HG03097 (cell line): ENCODE data around the gene TRIM46.
"Not testable (repeated sequence)": the region's sequence is repeated elsewhere in the genome, so short reads cannot be mapped to it uniquely, and the experiment has no call there.

ENCODE experiments used
- ATAC-seq: cut with Tn5 transposase; IDR thresholded peaks from one replicate; pipeline ENCODE4 v1.9.1; 2021; ENCODE audit not compliant: unreplicated experiment, low FRiP score

The TRIM46 gene

DNA sequence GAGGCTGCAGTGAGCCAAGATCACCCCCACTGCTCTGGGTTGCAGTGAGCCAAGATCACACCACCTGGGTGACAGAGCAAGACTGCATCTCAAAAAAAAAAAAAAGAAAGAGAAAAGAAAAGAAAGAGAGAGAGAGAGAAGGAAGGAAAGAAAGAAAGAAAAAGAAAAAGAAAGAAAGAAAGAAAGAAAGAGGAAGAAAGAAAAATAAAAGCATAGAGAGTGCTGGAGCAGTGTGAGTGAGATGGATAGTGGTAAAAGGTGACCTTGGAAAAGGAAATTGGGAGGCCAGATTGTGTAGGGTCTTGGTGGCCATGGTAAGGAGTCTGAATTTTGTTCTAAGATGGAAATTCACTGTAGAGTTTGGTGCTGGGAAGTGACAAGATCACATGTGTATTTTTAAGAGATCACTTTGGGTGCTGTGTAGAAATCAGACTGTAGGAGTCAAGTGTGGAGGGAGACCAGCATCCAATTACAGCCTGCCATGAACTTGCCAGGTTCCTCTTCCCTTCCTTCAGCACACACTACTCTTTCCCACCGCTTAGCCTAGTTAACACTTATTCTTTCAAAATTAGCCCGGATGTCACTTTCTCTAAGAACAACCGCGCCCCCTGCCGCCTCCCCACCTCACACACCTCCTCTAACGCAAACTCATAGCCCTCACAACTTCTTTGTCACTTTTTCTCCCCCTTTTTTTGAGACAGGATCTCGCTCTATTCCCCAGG lies 52.7 kb downstream of the TRIM46 start:
- peak; percentile 33 for ATAC-seq

DNA sequence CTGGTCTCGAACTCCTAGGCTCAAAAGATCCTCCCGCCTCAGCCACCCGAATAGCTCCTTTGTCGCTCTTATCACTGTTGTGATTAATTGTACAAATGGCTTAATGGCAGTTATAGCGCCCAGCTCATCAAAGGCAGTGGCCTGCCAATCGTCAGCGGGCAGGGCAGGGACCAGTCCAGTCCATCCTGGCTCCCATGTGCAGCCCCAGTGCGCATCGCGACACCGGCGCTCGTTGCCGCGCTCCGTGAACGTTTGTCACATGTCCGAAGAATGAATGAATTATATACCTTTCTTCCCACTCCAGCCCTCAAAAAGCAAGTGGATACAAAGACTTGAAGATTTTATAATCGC lies 53.2 kb downstream of the TRIM46 start:
- peak; percentile 23 for ATAC-seq

DNA sequence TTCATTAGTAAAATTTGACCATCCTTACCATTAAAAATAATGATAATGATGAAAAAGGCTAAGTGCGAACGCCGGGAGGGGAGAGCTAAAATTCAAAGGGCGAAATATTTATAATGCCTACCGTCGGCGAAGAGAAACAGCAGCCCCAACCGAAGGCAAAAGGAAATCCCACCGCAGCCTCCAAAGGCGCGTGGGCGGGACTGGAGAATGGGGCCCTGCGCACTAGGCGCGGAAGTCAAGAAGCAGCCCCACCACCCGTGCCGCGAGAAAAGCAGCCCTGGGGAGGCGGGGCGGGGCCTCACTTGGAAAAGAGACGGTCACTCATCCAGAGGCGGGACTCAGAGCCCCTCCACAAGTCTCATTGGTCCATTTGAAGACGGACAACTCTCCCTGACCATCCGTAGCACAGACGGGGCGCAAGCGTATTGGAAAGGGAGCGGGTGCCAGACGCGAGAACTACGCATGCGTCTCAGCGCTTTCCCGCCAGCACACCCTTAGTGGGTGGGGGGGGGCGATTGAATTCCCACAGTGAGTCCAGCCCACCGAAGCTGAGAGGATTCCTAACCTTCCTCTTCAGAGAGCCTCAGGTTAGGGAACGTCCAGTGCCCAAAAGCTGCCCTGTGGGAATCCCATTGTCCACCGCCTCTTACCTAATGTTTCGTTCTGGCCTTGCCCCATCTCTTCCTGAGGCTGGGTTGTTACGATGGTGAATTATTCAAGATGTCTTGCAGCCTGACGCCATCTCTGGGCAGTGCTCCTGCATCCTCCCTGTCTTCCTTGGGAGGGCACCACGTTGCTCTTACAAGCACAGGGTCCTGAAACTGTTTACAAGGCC lies 53.8 kb downstream of the TRIM46 start:
- peak; percentile 91 for ATAC-seq

DNA sequence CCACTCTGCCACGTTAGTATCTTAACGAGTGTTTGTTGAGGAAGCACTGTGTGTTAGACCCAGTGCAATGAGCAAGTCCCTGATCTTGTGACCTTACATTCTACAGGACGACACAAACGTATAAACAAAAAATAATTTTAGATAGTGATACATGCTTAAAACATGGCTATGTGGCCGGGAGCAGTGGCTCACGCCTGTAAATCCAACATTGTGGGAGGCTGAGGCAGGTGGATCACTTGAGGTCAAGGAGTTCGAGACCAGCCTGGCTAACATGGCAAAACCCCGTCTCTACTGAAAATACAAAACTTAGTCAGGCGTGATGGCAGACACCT lies 54.4 kb downstream of the TRIM46 start:
- ATAC-seq = no peak

DNA sequence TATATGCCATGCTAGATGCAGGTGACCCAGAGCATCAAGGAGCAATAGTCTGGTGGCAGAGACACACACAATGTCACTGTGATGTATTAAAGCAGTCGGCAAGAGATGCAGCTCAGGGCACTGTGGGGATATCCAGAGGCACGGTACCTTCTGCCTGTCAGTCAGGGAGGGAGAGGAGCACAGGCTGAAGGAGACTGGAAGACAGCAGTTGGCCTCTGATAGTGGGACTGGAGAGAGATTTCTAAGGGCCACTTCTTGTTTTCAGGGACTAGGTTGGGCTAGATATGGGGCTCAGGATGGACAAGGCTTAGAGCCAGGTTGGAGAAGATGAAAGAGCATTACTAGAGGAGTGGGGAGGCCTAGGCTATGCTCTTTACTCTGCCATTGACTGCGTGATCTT lies 57.7 kb downstream of the TRIM46 start:
- ATAC-seq = not testable (repeated sequence)

DNA sequence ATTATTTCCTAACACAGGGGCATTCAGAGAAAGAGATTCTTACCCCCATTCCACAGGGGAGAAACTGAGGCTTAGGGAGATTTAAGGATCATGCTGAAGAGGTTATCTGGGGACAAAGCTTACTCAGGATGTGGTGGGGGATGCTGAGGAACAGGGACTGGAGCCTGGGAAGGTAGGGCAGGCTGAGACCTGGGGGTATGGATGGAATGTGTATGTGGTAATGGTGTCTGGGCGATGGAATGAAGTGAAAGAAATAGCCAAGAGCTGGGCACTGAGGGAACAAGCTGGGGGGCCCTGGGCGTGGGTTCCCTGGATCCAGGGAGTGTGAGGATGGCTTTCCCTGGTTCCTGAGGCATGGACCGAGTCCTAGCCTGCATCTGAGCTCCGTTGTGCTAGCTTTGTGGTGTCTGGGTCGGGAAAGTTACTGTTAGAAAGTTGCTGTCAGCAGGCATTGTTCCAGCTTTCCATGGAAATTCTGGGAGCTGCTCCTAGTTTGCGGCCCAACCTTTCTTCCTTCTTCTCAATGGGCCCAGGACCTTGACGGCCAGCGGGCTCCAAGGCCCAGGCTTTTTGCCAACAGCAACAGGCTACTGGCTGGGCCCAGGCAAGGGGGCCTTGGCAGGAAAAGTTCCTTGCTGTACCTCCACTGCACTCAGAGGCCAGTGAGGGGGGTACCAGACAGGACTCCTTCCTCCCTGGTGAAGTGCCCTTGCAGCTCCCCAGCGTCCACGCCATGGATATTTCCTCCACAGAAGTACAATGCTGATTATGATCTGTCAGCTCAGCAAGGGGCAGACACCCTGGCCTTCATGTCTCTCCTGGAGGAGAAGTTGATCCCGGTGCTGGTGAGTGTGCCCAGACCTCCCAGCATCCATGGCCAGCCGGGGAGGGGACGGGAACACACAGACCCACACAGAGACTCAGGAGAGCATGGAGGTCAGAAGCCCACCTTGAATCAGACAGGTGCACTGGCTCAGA lies 58.6 kb downstream of the TRIM46 start:
- ATAC-seq = not testable (repeated sequence)

DNA sequence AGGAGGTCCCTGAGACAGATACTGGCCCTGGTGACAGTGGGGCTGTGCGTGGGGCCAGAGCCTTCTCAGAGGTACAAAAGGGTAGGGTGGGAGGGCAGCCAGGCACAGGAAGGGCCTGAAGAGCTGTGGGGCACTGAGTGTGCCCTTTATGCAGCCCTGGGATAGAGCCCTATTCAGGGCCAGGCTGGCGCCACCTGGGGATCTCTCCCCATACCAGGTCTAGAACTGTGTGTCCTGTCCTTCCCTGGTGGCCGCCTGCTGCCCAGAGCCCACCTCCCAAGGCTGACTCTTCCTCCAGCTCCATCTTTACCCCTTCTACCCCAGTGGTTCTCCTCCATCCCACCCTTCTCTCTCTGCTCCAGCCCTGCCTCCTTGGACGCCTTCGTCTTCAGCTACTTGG lies 59.9 kb downstream of the TRIM46 start:
- not testable (repeated sequence) for ATAC-seq
